WTC11 (cell line): Measurements from ENCODE around the gene CDK6. TPM values are rescaled to one million over a fixed set of nuclear protein-coding genes. Genes with fewer than 3 reads are reported as not detected.

Source experiments
- ATAC-seq: fragments of 200-7000 bp; cut with Tn5 transposase; 2 replicates; pipeline ENCODE4 v1.10.0; 2021; ENCODE audit warnings: mild to moderate bottlenecking, moderate library complexity
- CTCF ChIA-PET: fragments of 300-600 bp; sonication (Branson Sonifier 250); formaldehyde crosslinking; loops from one replicate; lab custom pipeline; 2021; ENCODE audit warnings: antibody characterized with exemption; lab: Charles Lee
- POLR2A ChIA-PET: fragments of 350-600 bp; sonication (Branson Sonifier 250); formaldehyde crosslinking; loops from one replicate; lab custom pipeline; 2021; ENCODE audit warnings: antibody characterized with exemption; lab: Charles Lee
- DNase-seq: peaks from one replicate; pipeline ENCODE4 v3.0.0; 2021; ENCODE audit warnings: low spot score
- H3K27ac Mint-ChIP-seq: 2 replicates; pipeline ENCODE4 v1.8.0; 2021; ENCODE audit warnings: mixed read lengths
- H3K27me3 Mint-ChIP-seq: 2 replicates; pipeline ENCODE4 v1.8.0; 2021; ENCODE audit warnings: low read depth, mild to moderate bottlenecking, moderate library complexity, mixed read lengths
- H3K36me3 Mint-ChIP-seq: 2 replicates; pipeline ENCODE4 v1.8.0; 2021; ENCODE audit warnings: mixed read lengths
- H3K4me1 Mint-ChIP-seq: 2 replicates; pipeline ENCODE4 v1.8.0; 2022; ENCODE audit warnings: mixed read lengths
- H3K4me3 Mint-ChIP-seq: 2 replicates; pipeline ENCODE4 v1.8.0; 2021; ENCODE audit warnings: mild to moderate bottlenecking, moderate library complexity, mixed read lengths
- H3K9me3 Mint-ChIP-seq: 2 replicates; pipeline ENCODE4 v1.8.0; 2021; ENCODE audit warnings: mixed read lengths
- ATF1 ChIP-seq: sonication (generic); formaldehyde crosslinking; IDR thresholded peaks from 2 replicates; pipeline ENCODE4 v1.8.1; 2023; ENCODE audit warnings: mild to moderate bottlenecking, moderate library complexity, missing genetic modification reagents
- ATF6 ChIP-seq: sonication (generic); formaldehyde crosslinking; IDR thresholded peaks from 2 replicates; pipeline ENCODE4 v1.8.1; 2023; ENCODE audit warnings: mild to moderate bottlenecking, missing genetic modification reagents
- CBFB ChIP-seq: sonication (generic); formaldehyde crosslinking; IDR thresholded peaks from 2 replicates; pipeline ENCODE4 v1.8.1; 2022; ENCODE audit warnings: mild to moderate bottlenecking, low read depth, missing genetic modification reagents
- CREB1 ChIP-seq: sonication (generic); formaldehyde crosslinking; IDR thresholded peaks from 2 replicates; pipeline ENCODE4 v1.8.0; 2023; ENCODE audit warnings: mild to moderate bottlenecking, missing genetic modification reagents
- E2F4 ChIP-seq: sonication (generic); formaldehyde crosslinking; IDR thresholded peaks from 2 replicates; pipeline ENCODE4 v1.8.1; 2022; ENCODE audit warnings: low read depth, mild to moderate bottlenecking, moderate library complexity, missing genetic modification reagents, borderline replicate concordance
- ESRRA ChIP-seq: sonication (generic); formaldehyde crosslinking; IDR thresholded peaks from 2 replicates; pipeline ENCODE4 v1.8.1; 2022; ENCODE audit warnings: mild to moderate bottlenecking, missing genetic modification reagents, borderline replicate concordance
- GTF2I ChIP-seq: fragments of 250-450 bp; sonication (Bioruptor Pico); conservative IDR thresholded peaks from 2 replicates; pipeline ENCODE4 v1.4.0; 2021; ENCODE audit warnings: mild to moderate bottlenecking
- HMGXB4 ChIP-seq: sonication (generic); formaldehyde crosslinking; IDR thresholded peaks from 2 replicates; pipeline ENCODE4 v1.8.1; 2023; ENCODE audit warnings: mild to moderate bottlenecking, moderate library complexity, missing genetic modification reagents
- IRF1 ChIP-seq: sonication (generic); formaldehyde crosslinking; IDR thresholded peaks from 2 replicates; pipeline ENCODE4 v1.8.0; 2023; ENCODE audit warnings: missing genetic modification reagents
- MYBL2 ChIP-seq: sonication (generic); formaldehyde crosslinking; IDR thresholded peaks from 2 replicates; pipeline ENCODE4 v1.8.1; 2023; ENCODE audit warnings: mild to moderate bottlenecking, moderate library complexity, missing genetic modification reagents
- NFE2L1 ChIP-seq: sonication (generic); formaldehyde crosslinking; IDR thresholded peaks from 2 replicates; pipeline ENCODE4 v1.8.1; 2023; ENCODE audit warnings: missing genetic modification reagents
- PREB ChIP-seq: sonication (generic); formaldehyde crosslinking; IDR thresholded peaks from 2 replicates; pipeline ENCODE4 v1.8.1; 2022; ENCODE audit warnings: mild to moderate bottlenecking, missing genetic modification reagents, moderate library complexity, borderline replicate concordance
- RORB ChIP-seq: fragments of 250-450 bp; sonication (Bioruptor Pico); IDR thresholded peaks from 2 replicates; pipeline ENCODE4 v1.9.0; 2021; ENCODE audit warnings: mild to moderate bottlenecking
- SMAD3 ChIP-seq: sonication (generic); formaldehyde crosslinking; IDR thresholded peaks from 2 replicates; pipeline ENCODE4 v1.8.0; 2022; ENCODE audit warnings: missing genetic modification reagents, mild to moderate bottlenecking, borderline replicate concordance
- SOX15 ChIP-seq: fragments of 250-450 bp; sonication (Bioruptor Pico); IDR thresholded peaks from 2 replicates; pipeline ENCODE4 v1.9.0; 2021; ENCODE audit warnings: mild to moderate bottlenecking
- SP1 ChIP-seq: sonication (generic); formaldehyde crosslinking; conservative IDR thresholded peaks from 2 replicates; pipeline ENCODE4 v1.8.1; 2022; ENCODE audit warnings: missing genetic modification reagents
- TEAD4 ChIP-seq: sonication (generic); formaldehyde crosslinking; IDR thresholded peaks from 2 replicates; pipeline ENCODE4 v1.8.0; 2022; ENCODE audit warnings: mild to moderate bottlenecking, missing genetic modification reagents
- ZBTB43 ChIP-seq: sonication (generic); formaldehyde crosslinking; IDR thresholded peaks from 2 replicates; pipeline ENCODE4 v1.8.1; 2023; ENCODE audit warnings: mild to moderate bottlenecking, missing genetic modification reagents
- ZNF138 ChIP-seq: sonication (generic); formaldehyde crosslinking; conservative IDR thresholded peaks from 2 replicates; pipeline ENCODE4 v1.8.1; 2022; ENCODE audit warnings: mild to moderate bottlenecking, moderate library complexity, missing genetic modification reagents
- ZNF396 ChIP-seq: fragments of 250-450 bp; sonication (Bioruptor Pico); IDR thresholded peaks from 2 replicates; pipeline ENCODE4 v1.8.0; 2021; ENCODE audit warnings: mild to moderate bottlenecking, moderate library complexity, borderline replicate concordance
- ZNF416 ChIP-seq: fragments of 250-450 bp; sonication (Bioruptor Pico); IDR thresholded peaks from 2 replicates; pipeline ENCODE4 v1.9.0; 2021; ENCODE audit warnings: mild to moderate bottlenecking, inconsistent platforms
- ZNF423 ChIP-seq: fragments of 250-450 bp; sonication (Bioruptor Pico); IDR thresholded peaks from 2 replicates; pipeline ENCODE4 v2.1.2; 2022; ENCODE audit warnings: mild to moderate bottlenecking, moderate library complexity
- ZNF512 ChIP-seq: sonication (generic); formaldehyde crosslinking; IDR thresholded peaks from 2 replicates; pipeline ENCODE4 v1.8.1; 2022; ENCODE audit warnings: missing genetic modification reagents, borderline replicate concordance
- total RNA-seq: library from RNA; stranded (reverse); gene quantifications from 3 replicates; pipeline ENCODE4 v1.2.3, GENCODE V29; 2021

CDK6 gene
- total RNA-seq, 1 experiment from 2014 or later: 47.2 TPM

GRCh38 chr7:92589056-92589455 lies 247.3 kb downstream of the CDK6 start:
- Mint-ChIP-seq H3K9me3 (peaks cover 11% of the 10 kb centered on the region), H3K27ac (peak overlapping the region; percentile 84), H3K36me3 (peaks cover 12% of the 10 kb centered on the region), H3K27me3 (peaks cover 26% of the 10 kb centered on the region), H3K4me1 (peaks cover 18% of the 10 kb centered on the region), H3K4me3 (peak overlapping the region; percentile 92)
- ATAC-seq: no peak
- ChIA-PET POLR2A (no interaction called here), CTCF (interaction anchor here (2.3 kb wide), 2 partner anchors 15 to 60 kb away, joined by 14 to 17 read pairs; partner anchors contain the start of genes PEX1 and RBM48)
- DNase-seq: no peak
- TF ChIP-seq ZNF396 (CRISPR knock-in tag): no peak
- TF ChIP-seq IRF1: no peak
- no peak for TF ChIP-seq MYBL2 (CRISPR knock-in tag)

- ATAC-seq (0 out of 2 replicates have a peak, but pooled peaks have one; percentile 1), DNase-seq (peak; percentile 25)
- Mint-ChIP-seq H3K9me3 (peaks cover 11% of the 10 kb centered on the region), H3K27me3 (peaks cover 25% of the 10 kb centered on the region), H3K27ac (no peak overlapping the region), H3K4me3 (peak overlapping the region; percentile 92), H3K4me1 (peaks cover 18% of the 10 kb centered on the region), H3K36me3 (peaks cover 12% of the 10 kb centered on the region)
- no peak for TF ChIP-seq CREB1 (CRISPR knock-in tag)
- TF ChIP-seq CBFB: no peak
- TF ChIP-seq E2F4: no peak
- no peak for TF ChIP-seq SOX15
- TF ChIP-seq GTF2I (CRISPR knock-in tag): no peak
- TF ChIP-seq ZNF416: no peak
- no peak for TF ChIP-seq MYBL2 (CRISPR knock-in tag)
- TF ChIP-seq ZNF512 (CRISPR knock-in tag): no peak
- TF ChIP-seq SP1 (CRISPR knock-in tag): no peak
- TF ChIP-seq ATF1: no peak
- no peak for TF ChIP-seq HMGXB4
- no peak for TF ChIP-seq ATF6
- TF ChIP-seq ZNF423 (CRISPR knock-in tag): no peak
- TF ChIP-seq SMAD3: no peak
- no peak for TF ChIP-seq TEAD4 (CRISPR knock-in tag)
- ChIA-PET CTCF (interaction anchor here (2.3 kb wide), 1 partner anchor 60 kb away, joined by 17 read pairs; the partner anchor contains the start of genes PEX1 and RBM48), POLR2A (no interaction called here)
Measured at GRCh38 chr7:92588561-92588960, 247.8 kb downstream of the CDK6 start.

GRCh38 chr7:92586841-92587240 lies 249.5 kb downstream of the CDK6 start:
- H3K27ac Mint-ChIP-seq: no peak overlapping the region
- peaks cover 18% of the 10 kb centered on the region for H3K4me1 Mint-ChIP-seq
- H3K27me3 Mint-ChIP-seq: peaks cover 14% of the 10 kb centered on the region
- ChIA-PET POLR2A (no interaction called here), CTCF (no interaction called here)
- DNase-seq (no peak), ATAC-seq (no peak)
- peaks cover 12% of the 10 kb centered on the region for H3K36me3 Mint-ChIP-seq
- H3K4me3 Mint-ChIP-seq: no peak overlapping the region
- peaks cover 14% of the 10 kb centered on the region for H3K9me3 Mint-ChIP-seq
- TF ChIP-seq PREB (CRISPR knock-in tag): no peak
- TF ChIP-seq ZBTB43 (CRISPR knock-in tag): no peak
- no peak for TF ChIP-seq ZNF138 (CRISPR knock-in tag)
- no peak for TF ChIP-seq RORB (CRISPR knock-in tag)
- TF ChIP-seq ZNF423 (CRISPR knock-in tag): no peak
- TF ChIP-seq HMGXB4: no peak
- no peak for TF ChIP-seq NFE2L1 (CRISPR knock-in tag)
- no peak for TF ChIP-seq ESRRA (CRISPR knock-in tag)
